Coronary artery (tissue), 2 donors: ENCODE measurements around the gene TEKT1.

Experiments
- DNase-seq: peaks from one replicate; pipeline ENCODE4 v3.0.0-alpha.2; 2017; ENCODE audit warnings: low spot score
- H3K27ac ChIP-seq, 2 donors: fragments of 200-600 bp; sonication (generic); one replicate each; pipeline ENCODE4 v1.5.1; 2016 to 2019
- H3K4me3 ChIP-seq: fragments of 200-600 bp; sonication (generic); 2 replicates; pipeline ENCODE4 v1.5.1; 2016; ENCODE audit warnings: mild to moderate bottlenecking, moderate library complexity
- CTCF ChIP-seq: fragments of 200-600 bp; sonication (generic); IDR thresholded peaks from one replicate; pipeline ENCODE4 v1.5.1; 2019; ENCODE audit warnings: antibody characterized with exemption

TEKT1 gene

GRCh38 chr17:6793748-6794493, 37.6 kb downstream of the TEKT1 start:
- no peak for DNase-seq
- Histone ChIP-seq H3K4me3 (no peak overlapping the region), H3K27ac (no peak overlapping the region)
- no peak for TF ChIP-seq CTCF

- no peak for TF ChIP-seq CTCF
- H3K27ac ChIP-seq = no peak overlapping the region
- no peak for DNase-seq
- H3K4me3 ChIP-seq = no peak overlapping the region
Measured at GRCh38 chr17:6789146-6789545, 42.4 kb downstream of the TEKT1 start.

- TF ChIP-seq CTCF = no peak
- Histone ChIP-seq H3K27ac (no peak overlapping the region), H3K4me3 (no peak overlapping the region)
- no peak for DNase-seq
Measured at GRCh38 chr17:6787081-6787693, 44.3 kb downstream of the TEKT1 start.

- H3K27ac ChIP-seq = no peak overlapping the region
- TF ChIP-seq CTCF = no peak
- no peak for DNase-seq
- H3K4me3 ChIP-seq = no peak overlapping the region
Measured at GRCh38 chr17:6786618-6787017, 44.9 kb downstream of the TEKT1 start.

- no peak for TF ChIP-seq CTCF
- H3K4me3 ChIP-seq = no peak overlapping the region
- DNase-seq = no peak
- no peak overlapping the region for H3K27ac ChIP-seq
Measured at GRCh38 chr17:6782244-6782643, 49.3 kb downstream of the TEKT1 start.

- Histone ChIP-seq H3K27ac (no peak overlapping the region), H3K4me3 (no peak overlapping the region)
- DNase-seq = no peak
- no peak for TF ChIP-seq CTCF
Measured at GRCh38 chr17:6780886-6781285, 50.6 kb downstream of the TEKT1 start.

GRCh38 chr17:6780001-6780400, 51.5 kb downstream of the TEKT1 start:
- no peak for TF ChIP-seq CTCF
- Histone ChIP-seq H3K27ac (no peak overlapping the region), H3K4me3 (no peak overlapping the region)
- no peak for DNase-seq
